GM12892 (cell line): ENCODE results near the gene COLQ.

Source experiments
- POLR2A ChIP-seq: IDR thresholded peaks from 2 replicates; pipeline ENCODE4 v1.6.1; 2011; ENCODE audit warnings: low read depth, low read length, control low read depth
- POLR2AphosphoS5 ChIP-seq: IDR thresholded peaks from 2 replicates; pipeline ENCODE4 v1.6.1; 2011; ENCODE audit warnings: low read depth, low read length, control low read depth

DNA sequence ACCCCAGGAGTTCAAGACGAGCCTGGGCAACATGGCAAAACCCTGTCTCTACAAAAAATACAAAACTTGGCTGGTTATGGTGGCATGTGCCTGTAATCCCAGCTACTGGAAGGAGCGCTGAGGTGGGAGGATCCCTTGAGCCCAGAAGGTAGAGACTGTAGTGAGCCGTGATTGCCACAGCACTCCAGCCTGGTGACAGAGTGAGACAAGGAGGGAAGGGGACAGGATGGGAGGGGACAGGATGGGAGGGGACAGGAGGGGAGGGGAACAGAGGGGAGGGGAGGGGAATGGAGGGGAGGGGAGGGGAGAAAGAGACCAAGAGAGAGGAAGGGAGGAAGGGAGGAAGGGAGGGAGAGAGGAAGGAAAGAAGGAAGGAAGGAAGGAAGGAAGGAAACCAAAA is 11.0 kb downstream of the COLQ start:
- no peak for TF ChIP-seq POLR2A
- no peak for TF ChIP-seq POLR2AphosphoS5
